ENCODE data around the gene BLOC1S1.

BLOC1S1 gene

DNA sequence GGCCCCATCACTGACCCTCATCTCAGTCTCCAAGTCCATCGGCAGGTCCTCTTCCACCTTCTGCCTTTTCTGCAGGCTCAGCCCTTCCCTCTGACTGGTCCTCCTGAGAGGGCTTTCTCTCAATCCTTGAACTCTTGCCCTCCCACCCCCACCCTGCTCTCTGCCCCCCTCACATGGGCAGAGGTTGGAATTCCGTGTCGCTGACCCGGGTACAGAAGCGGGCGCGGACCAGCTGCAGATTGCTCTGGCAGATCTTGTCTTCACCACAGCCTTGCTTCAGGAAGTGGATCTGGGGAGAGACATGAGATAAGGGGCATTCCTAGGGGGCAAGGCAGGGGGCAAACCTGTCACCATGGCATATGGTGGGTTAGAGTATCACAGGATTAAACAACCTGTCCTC, 20.5 kb upstream of the BLOC1S1 start:
- DNase-seq, result no peak

DNA sequence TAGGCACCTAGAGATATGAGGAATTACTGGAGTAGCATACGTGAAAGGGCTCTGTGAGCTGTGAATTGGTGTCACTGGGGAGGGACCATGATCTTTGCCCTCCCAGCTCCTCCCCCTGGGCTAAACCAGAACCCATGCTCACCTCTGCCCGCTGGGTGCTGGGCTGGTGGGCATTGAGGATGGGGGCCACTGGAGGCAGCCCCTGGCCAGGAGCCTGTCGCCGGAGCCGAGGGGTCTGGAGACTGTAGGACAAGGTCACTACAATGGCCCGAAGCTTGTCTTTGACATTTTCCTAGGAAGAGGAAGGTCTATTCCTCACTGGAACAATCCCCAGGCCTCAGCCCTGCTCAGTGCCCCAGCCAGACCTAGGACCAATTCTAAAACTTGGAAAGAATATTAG, 19.7 kb upstream of the BLOC1S1 start:
- no peak for DNase-seq

DNA sequence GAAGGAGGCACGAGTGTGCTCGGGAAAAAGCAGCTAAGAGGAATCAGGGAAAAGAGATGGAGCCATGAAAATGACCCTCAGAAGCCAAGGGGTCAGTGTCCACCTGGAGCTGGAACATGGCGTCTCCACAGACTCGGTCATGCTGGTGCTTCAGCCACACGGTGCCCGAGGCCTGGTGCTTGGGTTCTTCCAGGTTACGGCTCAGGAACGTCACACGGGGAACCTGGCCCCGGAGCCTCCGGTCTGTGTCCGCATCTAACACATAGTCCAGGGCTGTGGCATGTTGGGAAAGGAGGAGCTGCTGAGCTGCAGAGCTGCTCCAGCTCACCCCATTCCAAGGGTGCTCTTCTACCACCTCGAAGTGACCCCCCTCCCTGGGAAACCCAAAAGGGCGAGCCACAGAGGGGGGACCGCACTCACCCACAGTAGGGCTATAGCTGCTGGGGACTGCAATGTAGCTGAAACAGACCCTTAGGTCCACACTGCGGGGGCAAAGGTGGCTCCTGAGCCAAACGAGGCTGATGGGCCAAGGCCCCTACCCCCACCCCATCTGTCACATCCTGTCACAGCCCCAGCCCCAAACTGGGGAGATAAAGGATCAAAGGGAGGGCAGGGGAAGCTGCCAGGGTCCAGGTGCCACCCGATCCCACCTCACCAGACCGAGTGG, 18.9 kb upstream of the BLOC1S1 start:
- no peak for DNase-seq

DNA sequence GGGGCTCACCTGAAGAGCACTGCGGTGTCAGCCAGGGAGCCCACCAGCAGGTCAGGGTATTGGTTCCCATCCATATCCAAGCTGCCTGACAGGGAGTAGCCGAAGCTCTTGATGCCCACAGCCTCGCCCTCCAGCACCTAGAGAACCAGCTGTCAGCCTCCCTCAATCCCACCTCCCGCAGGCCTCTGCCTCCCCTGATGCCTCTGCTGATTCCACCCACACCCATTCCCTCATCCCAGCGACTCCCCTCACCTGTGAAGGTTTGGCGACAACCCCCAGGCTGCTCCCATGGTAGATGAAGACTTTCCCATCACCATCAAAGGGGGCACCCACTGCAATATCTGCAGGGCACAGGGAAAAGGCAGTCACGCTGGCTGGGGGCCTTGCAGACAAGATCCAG, 18.2 kb upstream of the BLOC1S1 start:
- DNase-seq, result no peak

DNA sequence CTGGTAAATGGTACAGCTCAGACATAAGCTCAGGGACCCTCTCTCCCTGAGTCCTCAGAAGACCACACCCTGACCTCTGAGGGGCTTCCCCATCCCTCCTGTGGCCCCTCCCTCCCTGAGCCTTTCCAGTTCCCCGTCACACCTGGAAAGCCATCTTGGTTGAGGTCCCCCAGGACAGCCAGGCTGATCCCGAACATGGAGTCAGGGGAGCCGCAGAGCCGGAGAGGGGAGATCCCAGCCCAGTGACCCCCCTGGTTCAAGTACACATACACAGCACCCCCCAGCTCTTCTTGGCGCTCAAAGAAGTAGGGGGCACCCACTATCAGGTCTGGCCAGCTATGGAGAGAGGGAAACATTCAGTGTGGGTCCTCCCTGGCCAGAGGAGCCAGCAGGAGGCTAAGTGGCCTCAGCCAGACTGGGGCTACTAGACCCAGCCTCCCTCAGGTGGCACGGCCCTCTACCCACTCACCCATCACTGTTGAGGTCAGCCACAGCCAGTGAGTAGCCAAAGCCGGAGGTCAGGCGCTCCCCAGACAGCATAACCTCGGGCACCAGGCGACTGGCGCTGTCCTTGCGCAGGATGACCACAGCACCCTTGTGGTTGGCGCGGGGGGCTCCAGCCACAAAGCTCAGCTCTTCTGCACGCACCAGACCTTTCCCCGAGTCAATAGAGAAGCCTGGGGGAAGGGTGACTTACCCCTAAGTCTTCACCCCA, 17.4 kb upstream of the BLOC1S1 start:
- peak; percentile 12 for DNase-seq

DNA sequence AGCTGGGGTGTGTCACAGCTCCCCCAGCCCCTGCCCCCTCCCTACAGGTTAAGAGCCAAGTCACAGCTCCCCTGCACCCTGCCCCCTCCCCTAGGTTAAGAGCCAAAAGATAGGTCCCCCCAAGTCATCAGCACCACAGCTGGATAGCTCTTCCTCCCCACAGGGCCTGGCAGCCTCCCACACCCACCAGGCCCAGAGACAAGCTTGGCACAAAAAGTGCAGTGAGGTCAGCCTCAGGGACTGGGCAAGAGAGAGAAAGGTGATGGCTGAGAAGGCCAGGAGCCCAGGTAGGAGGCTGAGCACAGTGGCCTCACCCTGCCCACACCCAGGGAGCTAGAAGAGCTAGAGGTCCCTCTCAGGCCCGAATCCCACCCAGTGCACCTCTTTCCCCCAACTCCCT, 16.9 kb upstream of the BLOC1S1 start:
- peak; percentile 9 for DNase-seq

DNA sequence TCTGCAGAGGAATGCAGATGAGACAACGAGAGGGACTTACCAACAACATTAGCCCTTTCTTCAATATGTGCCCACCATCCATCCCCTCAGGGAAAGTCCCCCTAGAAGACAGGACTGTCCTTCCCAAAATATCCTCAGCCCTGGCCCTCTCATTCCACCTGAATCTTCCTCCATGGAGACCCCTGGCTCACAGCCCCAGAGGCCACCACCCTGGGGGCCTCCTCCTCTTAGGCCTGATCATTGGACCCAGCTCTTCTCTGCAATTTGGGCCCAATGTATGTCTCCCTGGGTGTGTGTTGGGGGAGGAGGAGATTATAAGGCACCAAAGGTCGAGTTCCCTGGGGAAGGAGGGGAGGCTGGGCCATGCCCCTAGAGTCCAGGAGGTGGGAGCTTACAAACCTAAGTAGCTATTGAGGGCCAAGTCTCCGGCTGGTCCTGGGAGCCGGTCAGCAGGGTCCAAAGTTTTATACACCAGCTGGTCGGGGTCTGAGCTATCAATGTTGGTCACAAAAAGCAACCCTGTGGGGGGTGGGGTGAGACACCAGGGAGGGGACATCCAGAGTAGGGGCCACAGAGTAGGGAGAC, 16.3 kb upstream of the BLOC1S1 start:
- peak; percentile 11 for DNase-seq

DNA sequence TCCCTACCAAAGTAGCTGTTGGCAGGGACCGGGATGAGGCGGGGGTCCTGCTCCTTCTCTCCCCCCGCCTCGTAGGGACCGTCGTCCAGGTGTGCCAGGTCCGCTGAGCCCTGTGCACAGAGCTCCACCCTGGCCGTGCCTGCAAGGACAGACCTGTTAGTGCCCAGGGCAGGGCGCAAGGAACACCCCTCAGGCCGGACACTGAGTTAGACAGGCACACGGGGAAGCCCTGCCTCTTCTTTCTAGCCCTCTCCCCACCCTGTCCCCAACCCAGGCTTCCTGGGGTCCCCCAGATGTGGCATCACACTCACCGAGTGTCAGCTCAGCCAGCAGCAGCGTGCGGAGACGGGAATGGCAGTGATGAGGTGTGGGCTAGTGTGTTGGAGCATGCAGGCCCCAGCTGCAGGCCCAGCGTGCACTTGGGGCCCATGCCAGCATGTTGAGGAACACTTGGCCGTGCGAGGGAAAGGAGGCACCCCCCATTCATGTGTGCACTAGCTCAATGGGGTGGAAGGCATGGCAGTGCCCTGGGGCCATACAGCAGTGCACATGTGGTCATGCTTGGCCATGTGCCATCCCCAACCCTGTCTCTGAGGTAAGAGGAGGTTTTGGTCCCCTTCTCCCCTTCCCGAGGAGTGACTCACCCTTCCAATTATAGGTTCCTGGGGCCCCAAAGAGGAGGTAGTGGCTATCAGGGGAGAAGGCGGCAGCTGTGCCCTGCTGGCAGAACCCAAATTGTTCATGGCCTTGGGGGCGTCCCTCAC, 15.4 kb upstream of the BLOC1S1 start:
- DNase-seq, result peak; percentile 34

DNA sequence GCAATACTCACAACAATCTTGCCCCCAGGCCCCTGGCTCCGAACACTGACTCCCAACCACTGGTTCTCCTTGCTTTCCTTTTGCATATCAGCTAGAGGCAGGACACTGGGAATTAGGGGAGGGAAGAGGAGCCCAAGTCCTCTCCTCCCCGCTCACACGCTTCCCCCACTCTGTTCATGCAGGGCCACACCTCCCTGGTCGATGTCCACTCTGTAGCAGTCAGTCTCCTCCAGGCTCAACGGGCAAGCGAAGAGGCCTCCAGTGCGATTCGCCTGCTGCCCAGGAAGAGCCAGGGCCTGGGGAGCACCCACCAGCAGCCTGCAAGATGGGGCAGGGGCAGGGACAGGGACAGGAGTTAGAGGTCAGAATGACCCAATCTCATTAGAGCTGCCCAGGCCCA, 13.0 kb upstream of the BLOC1S1 start:
- DNase-seq, result peak; percentile 31

DNA sequence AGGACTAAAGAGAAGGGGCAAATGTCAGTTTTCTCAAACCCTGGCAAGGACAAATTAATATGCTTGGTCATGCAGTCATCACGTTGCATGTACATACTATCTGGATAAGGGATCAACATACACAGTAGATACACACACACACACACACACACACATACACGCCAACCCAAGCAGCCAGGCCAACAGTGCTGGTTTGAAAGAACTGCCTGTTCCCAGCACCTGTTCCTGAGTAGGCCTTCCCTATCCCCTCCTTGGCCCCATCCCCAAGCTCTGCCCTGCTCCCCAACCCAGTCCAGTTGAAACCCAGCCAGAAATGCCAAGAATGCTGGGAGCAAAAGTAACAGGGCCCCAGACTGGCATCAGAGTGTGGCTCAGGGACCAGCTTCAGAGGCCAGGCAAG, 12.6 kb upstream of the BLOC1S1 start:
- DNase-seq, result peak; percentile 90

DNA sequence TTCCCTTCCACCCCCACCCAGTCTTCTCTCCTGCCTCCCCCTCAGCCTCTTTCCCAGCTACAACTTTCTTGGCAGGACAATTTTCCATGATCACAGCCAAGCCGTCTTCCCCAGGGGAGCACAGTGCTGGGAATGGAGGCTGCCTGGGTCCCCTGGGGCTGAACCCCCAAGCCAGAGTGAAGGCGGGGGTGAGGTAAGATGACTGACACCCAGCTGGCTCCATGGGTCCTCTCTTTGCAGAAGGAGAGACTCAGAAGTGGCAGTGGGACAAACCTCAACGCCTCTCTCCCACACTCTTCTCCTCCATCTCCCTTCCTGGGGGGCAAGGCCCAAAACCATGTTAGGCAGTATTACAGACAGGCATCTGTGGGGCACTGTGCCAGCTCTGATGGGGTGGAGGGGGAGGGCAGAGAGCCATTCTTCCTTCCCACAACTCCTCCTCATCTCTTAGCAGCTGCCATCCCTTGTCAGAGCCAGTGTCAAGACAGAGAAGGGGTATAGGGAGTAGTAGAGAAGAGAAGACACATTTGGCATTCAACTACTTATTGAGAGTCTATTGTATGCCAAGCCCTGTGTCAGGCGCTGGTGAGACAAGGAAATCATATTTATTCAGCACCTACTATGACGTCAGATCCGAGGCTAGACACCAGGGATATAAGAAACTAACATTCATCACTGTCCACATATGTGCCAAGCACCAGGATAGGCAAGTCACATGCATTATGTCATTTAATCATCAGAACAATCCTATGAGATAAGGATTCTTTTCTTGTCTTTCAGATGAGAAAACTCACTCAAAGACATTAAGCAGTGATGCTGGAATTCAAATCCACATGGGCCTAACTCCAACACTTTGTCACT, 11.7 kb upstream of the BLOC1S1 start:
- DNase-seq, result peak; percentile 88

DNA sequence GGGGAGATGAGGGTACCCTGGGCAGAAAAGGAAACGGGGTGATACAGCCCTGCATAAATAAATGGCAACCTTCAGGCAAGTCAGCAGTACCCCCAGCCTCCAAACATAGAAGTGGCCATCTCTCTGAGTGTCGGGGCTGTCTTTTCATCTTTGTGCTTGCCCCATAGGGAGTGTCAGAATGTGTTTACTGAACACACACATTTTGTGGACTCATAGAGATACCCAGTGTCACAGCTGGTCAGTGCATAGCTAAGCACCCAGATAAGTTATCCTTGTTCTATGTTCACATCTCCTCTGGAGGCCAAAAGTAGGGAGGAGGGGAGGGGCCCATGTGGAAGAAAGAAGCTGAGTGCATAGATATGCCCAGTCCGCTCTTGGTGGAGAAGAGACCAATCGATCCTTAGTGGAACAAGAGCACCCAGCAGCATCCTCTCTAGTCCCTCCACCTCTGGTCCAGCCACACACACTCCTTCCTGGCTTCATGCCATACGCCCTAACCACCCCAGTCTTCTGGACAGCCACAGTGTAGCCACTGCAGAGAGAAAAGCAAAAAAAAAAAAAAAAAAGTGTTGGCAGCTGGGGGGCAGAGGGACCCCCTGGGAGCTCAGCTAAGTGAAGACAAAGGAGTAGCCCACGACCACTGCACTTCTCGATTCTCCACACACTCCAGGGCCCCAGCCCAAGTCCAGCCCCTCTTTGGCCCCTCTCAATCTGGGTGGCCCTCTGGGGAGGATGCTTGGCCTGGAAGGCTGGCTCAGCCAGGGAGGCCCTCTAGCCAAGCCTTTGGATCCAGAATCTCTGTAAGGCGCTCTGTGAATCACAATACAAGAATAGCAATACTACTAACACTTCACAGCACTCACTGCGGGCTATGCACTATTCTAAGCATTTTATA, 10.8 kb upstream of the BLOC1S1 start:
- peak; percentile 77 for DNase-seq

DNA sequence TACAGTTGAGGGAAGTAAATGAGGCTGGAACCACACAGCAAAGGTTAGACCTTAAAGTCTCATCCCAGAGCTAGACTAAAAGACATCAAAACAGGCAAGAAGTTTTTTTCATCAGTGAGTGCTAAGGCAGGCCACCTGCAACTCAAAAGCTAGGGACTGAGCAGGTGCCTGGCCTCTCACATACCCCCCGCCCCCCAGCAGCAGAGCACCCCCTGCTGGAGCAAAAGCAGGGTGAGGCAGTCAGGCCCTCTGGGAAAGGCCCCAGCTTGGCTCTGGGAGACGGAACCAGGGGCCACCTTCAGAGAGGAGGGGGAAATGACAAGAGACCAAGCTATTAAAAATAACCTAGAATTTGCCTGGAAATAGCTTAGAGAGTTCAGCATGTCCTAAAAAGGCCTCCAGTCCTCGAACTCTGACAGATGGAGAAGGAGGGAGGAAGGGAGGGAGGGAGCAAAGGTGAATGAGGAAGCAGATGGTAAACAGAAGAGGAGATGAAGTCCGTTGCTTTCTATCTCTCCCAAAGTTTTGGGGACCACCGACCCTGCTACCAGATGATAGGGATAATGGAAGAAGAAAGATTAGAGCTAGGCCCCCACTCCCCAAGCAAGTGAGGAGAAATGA, 10.0 kb upstream of the BLOC1S1 start:
- peak; percentile 38 for DNase-seq

DNA sequence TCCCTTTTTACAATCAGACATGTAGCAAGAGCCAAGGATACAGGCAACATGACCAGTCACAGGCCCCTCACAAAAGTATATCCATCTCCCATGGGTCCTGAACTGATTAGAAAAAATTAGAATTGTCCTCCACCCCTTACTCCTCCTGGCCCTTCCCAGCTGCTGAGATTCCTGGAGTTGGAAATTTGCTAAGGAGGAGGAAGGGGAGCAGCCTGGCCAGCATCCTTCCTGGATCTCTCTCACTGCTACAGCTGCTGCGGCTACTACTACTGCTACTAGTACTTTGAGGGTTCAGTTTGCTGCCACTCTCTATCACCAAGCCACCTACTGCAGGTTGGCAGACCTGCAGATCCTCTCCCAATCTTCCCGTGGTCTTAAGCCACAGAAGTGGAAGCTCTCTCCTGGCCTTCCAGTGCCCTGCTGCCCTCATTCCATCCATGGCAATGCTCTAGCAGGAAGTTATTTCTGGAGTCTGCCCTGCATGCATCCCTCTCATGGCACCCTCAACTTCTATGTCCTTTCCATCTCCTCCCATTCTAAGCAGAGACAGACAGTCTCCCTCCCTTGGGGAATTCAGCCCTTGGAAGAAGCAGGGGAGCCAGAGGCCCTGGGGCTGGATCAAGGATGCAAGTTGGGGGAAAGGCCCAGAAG, 9.2 kb upstream of the BLOC1S1 start:
- DNase-seq, result peak; percentile 39

DNA sequence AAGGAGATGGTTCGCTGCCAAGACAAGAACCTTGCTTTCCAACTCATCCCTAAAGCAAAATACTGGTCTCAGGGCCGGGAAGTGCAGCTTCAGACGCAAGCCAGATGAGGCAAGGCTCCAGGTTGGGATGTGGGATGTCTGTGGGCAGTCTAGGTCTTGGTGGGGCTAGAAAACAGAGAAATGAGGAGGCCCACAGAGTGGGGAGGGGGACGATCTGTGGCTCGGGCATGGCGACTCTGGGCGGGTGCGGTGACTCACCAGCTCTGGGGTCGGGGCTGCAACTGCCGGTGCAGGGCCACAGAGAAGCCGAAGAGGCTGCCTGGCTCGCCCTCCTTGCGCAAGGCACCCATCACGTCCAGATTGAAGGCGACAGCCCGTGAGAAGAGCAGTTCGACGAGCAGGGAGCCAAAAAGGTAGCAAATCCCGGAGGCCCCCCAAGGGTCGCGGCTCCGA, 8.6 kb upstream of the BLOC1S1 start:
- DNase-seq, result no peak

DNA sequence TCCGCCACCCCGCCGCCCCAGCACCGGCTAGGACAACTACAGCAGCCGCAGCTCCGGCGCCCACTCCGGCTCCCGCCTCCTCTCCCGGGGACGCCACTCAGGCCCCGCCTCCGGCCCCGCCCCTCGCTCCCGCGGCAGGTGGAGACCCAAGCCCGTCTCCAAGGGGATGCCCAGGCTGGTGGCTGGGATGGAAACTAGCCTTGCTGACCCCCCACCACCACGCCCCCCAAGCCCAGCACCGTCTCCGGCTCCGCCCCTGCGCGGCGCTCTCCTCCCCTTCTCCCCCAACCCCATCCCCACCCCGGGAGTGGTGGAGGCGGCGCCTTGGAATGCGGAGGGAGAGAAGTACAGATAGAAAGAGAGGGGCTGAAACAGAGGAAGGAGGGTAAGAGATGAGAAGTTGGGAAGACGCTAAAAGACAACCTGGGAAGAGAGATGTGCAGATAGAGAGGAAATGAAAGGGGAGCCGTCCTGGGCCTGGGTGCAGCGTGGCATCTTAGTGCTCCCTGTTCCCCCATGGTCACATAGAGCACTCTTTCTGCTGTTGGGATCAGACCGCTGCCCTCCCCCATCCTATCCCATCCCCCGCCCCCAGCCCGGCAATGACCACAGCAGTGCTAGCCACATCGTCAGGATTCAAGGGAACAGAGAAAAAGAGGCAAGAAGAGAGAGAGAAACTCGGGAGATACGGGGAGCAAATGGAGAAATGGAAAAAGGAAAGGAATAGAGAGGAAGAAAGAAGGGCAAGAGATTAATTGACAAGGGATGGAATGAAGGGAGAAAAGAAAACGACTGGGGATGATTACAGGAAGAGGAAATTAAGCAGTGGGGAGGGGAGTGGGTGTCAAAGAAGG, 7.8 kb upstream of the BLOC1S1 start, which contains the start of gene ITGA7:
Gene ITGA7, minus strand, starts transcription at position 64 of the 854 bp plus-strand sequence. CDS start 222 bp downstream, outside the sequence.
- DNase-seq, result peak; percentile 88

DNA sequence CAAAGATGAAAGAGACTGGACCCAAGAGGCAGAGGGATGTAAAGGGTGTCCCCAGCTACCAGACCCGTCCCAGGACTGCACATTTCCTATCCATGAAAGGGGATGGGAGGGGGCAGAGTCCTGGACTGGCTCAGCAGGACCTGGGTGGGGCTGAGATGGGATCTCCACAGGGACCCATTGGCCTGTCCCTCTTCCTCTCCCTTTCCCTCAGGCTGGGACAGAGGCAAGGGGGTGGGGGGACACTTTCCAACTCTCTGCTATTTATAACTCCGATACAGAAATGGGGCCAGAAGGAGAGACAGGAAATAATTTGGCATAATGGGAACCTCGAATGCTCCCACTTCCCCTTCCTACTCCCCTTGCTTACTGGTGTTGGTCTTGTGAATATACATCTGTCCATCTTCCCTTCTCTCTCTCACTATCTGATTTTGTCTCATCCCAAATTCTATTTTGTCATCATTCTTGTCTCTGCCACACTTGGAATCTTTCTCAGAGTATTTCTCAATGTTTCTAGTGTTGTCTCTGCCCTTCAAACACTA, 7.1 kb upstream of the BLOC1S1 start:
- DNase-seq, result peak; percentile 28

DNA sequence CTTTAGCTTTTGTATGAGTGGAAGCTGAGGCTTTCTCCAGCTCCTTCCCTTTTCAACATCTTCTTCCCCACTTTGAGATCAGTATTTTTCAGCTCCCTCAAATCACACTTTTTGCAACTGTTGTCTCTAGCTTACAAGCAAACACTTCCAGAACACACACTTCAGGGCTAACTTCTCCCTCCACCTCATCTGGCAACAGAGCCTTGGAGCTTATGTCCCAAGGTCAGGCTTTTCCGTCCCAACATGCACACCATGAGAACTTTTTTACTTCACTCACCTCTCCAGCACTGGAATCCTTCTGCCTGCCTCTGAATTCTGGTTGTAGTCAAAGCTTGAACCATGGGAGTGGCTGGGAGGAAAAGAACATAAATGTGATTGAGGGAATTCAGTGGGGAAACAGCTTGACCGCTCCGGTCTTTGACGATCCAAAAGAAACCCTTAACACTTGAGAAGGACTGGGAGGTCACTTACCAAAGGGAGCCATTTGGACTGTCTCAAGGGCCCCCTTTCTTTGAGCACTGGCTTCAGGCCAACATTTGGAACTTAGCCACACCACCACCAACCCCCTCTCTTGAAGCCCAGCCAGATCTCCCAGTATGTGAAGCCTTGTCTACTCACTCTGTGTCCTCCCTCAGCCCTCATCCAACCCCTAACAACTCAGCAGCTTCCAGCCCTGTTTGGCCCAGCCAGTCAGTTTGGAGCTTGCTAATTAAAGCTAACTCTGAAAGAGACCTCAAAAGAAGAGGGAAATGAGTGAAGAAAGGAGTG, 3.9 kb upstream of the BLOC1S1 start:
- DNase-seq, result peak; percentile 43
